Activated CD4-positive, alpha-beta T cell treated with anti-CD3 and anti-CD28 coated beads, Interleukin-2, amount 10 ng/mL, durations not matched to agents 24 days and 14 days (primary cell): Measurements from ENCODE around the gene SLC7A10. TPM values are rescaled to one million over a fixed set of nuclear protein-coding genes. Genes with fewer than 3 reads are reported as not detected.

Experiments used
- DNase-seq: peaks from one replicate; pipeline ENCODE4 v3.0.0; 2022
- H3K27ac Mint-ChIP-seq: one replicate; pipeline ENCODE4 v1.8.0; 2022; ENCODE audit warnings: mild to moderate bottlenecking, mixed read lengths
- H3K27me3 Mint-ChIP-seq: one replicate; pipeline ENCODE4 v1.8.0; 2022; ENCODE audit warnings: mixed read lengths
- H3K36me3 Mint-ChIP-seq: one replicate; pipeline ENCODE4 v1.8.0; 2022; ENCODE audit warnings: low read depth, mild to moderate bottlenecking, mixed read lengths
- H3K4me1 Mint-ChIP-seq: one replicate; pipeline ENCODE4 v1.8.0; 2021; ENCODE audit warnings: mixed read lengths
- H3K4me3 Mint-ChIP-seq: one replicate; pipeline ENCODE4 v1.8.0; 2022; ENCODE audit warnings: mild to moderate bottlenecking, moderate library complexity, mixed read lengths
- H3K9me3 Mint-ChIP-seq: one replicate; pipeline ENCODE4 v1.8.0; 2021; ENCODE audit warnings: mixed read lengths
- intact Hi-C: fragments of 100-400 bp; cut with micrococcal nuclease; formaldehyde crosslinking; loops from one replicate; pipeline ENCODE4 v1.15.1; 2023
- total RNA-seq: library from RNA; stranded (reverse); gene quantifications from 2 replicates; pipeline ENCODE4 v1.2.3, GENCODE V29; 2022

The SLC7A10 gene
- total RNA-seq, 1 donor from 2014 or later: not detected

GRCh38 chr19:33239223-33239975, 13.7 kb upstream of the SLC7A10 start:
- Mint-ChIP-seq H3K36me3 (no peaks in the 10 kb centered on the region), H3K4me1 (peaks cover 2% of the 10 kb centered on the region), H3K4me3 (no peak overlapping the region), H3K9me3 (no peaks in the 10 kb centered on the region), H3K27me3 (peaks cover 2% of the 10 kb centered on the region), H3K27ac (no peak overlapping the region)
- intact Hi-C loops: loop anchor here (5.0 to 10.0 kb wide), 2 partner anchors 33 to 95 kb away; no protein-coding TSS in a partner anchor
- no peak for DNase-seq

GRCh38 chr19:33238481-33239149, 13.0 kb upstream of the SLC7A10 start:
- intact Hi-C loops: loop anchor here (5.0 to 10.0 kb wide), 2 partner anchors 34 to 94 kb away; no protein-coding TSS in a partner anchor
- Mint-ChIP-seq H3K4me1 (peaks cover 2% of the 10 kb centered on the region), H3K4me3 (no peak overlapping the region), H3K27ac (no peak overlapping the region), H3K27me3 (peaks cover 2% of the 10 kb centered on the region), H3K9me3 (no peaks in the 10 kb centered on the region), H3K36me3 (no peaks in the 10 kb centered on the region)
- no peak for DNase-seq

- Mint-ChIP-seq H3K36me3 (no peaks in the 10 kb centered on the region), H3K9me3 (no peaks in the 10 kb centered on the region), H3K27me3 (no peaks in the 10 kb centered on the region), H3K4me3 (no peak overlapping the region), H3K27ac (no peak overlapping the region), H3K4me1 (peaks cover 2% of the 10 kb centered on the region)
- intact Hi-C loops: loop anchor here (5.0 to 10.0 kb wide), 2 partner anchors 35 to 92 kb away; no protein-coding TSS in a partner anchor
- no peak for DNase-seq
Measured at GRCh38 chr19:33236696-33237390, 11.2 kb upstream of the SLC7A10 start.

- Mint-ChIP-seq H3K36me3 (no peaks in the 10 kb centered on the region), H3K4me1 (peaks cover 2% of the 10 kb centered on the region), H3K4me3 (no peak overlapping the region), H3K9me3 (no peaks in the 10 kb centered on the region), H3K27me3 (no peaks in the 10 kb centered on the region), H3K27ac (no peak overlapping the region)
- intact Hi-C loops: loop anchor here (1.0 to 10.0 kb wide), 4 partner anchors 36 to 170 kb away; partner anchors contain the start of gene CEBPA
- DNase-seq: no peak
Measured at GRCh38 chr19:33235996-33236350, 10.3 kb upstream of the SLC7A10 start.

GRCh38 chr19:33235269-33235995, 9.8 kb upstream of the SLC7A10 start:
- Mint-ChIP-seq H3K9me3 (no peaks in the 10 kb centered on the region), H3K36me3 (no peaks in the 10 kb centered on the region), H3K27me3 (peaks cover 4% of the 10 kb centered on the region), H3K4me1 (peaks cover 2% of the 10 kb centered on the region), H3K27ac (no peak overlapping the region), H3K4me3 (no peak overlapping the region)
- peak; percentile 92 for DNase-seq
- intact Hi-C loops: loop anchor here (1.0 to 10.0 kb wide), 4 partner anchors 37 to 171 kb away; partner anchors contain the start of gene CEBPA

DNA sequence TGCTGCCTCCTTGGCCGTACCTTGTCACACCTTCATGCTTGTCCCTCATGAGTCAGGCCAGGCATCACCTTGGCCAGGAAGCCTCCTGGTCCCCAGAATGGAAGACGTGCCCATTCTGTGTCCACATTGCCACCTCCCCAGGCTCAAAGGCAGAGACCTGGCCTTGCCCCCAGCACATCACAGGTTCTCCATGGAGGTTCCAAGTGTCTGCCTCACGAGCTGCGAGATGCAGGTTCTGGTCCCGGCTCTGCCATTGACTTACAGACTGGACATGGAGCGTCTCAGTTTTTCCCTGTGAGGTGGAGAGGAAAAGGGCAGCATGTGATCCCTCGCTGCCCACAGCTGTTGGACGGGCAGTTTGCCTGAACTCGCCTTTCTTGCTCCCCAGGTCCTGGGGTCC, 9.1 kb upstream of the SLC7A10 start:
- Mint-ChIP-seq H3K4me3 (no peak overlapping the region), H3K9me3 (no peaks in the 10 kb centered on the region), H3K4me1 (peaks cover 2% of the 10 kb centered on the region), H3K36me3 (no peaks in the 10 kb centered on the region), H3K27me3 (peaks cover 5% of the 10 kb centered on the region), H3K27ac (no peak overlapping the region)
- no peak for DNase-seq
- intact Hi-C loops: loop anchor here (1.0 to 10.0 kb wide), 4 partner anchors 38 to 172 kb away; partner anchors contain the start of gene CEBPA

GRCh38 chr19:33234092-33234491, 8.4 kb upstream of the SLC7A10 start:
- intact Hi-C loops: loop anchor here (2.0 to 10.0 kb wide), 2 partner anchors 69 to 89 kb away; partner anchors contain the start of gene CEBPA
- Mint-ChIP-seq H3K4me1 (peaks cover 2% of the 10 kb centered on the region), H3K9me3 (no peaks in the 10 kb centered on the region), H3K27ac (no peak overlapping the region), H3K4me3 (no peak overlapping the region), H3K36me3 (no peaks in the 10 kb centered on the region), H3K27me3 (peaks cover 6% of the 10 kb centered on the region)
- no peak for DNase-seq

- Mint-ChIP-seq H3K27ac (no peak overlapping the region), H3K9me3 (peaks cover 5% of the 10 kb centered on the region), H3K4me1 (peaks cover 2% of the 10 kb centered on the region), H3K4me3 (no peak overlapping the region), H3K27me3 (peaks cover 12% of the 10 kb centered on the region), H3K36me3 (peaks cover 4% of the 10 kb centered on the region)
- intact Hi-C loops: loop anchor here (10.0 kb wide), 1 partner anchor 88 kb away; no protein-coding TSS in a partner anchor
- no peak for DNase-seq
Measured at GRCh38 chr19:33233056-33233873, 7.6 kb upstream of the SLC7A10 start.

- no peak for DNase-seq
- intact Hi-C loops: loop anchor here (10.0 kb wide), 1 partner anchor 88 kb away; no protein-coding TSS in a partner anchor
- Mint-ChIP-seq H3K36me3 (peaks cover 7% of the 10 kb centered on the region), H3K4me3 (no peak overlapping the region), H3K9me3 (peaks cover 10% of the 10 kb centered on the region), H3K4me1 (peaks cover 2% of the 10 kb centered on the region), H3K27ac (no peak overlapping the region), H3K27me3 (peaks cover 17% of the 10 kb centered on the region)
Measured at GRCh38 chr19:33232656-33233055, 7.0 kb upstream of the SLC7A10 start.

GRCh38 chr19:33231511-33231910, 5.9 kb upstream of the SLC7A10 start:
- intact Hi-C loops: loop anchor here (10.0 kb wide), 1 partner anchor 87 kb away; no protein-coding TSS in a partner anchor
- peaks cover 2% of the 10 kb centered on the region for H3K4me1 Mint-ChIP-seq
- no peak for DNase-seq
- H3K27me3 Mint-ChIP-seq: peaks cover 24% of the 10 kb centered on the region
- H3K9me3 Mint-ChIP-seq: peaks cover 13% of the 10 kb centered on the region
- no peak overlapping the region for H3K27ac Mint-ChIP-seq
- H3K4me3 Mint-ChIP-seq: no peak overlapping the region
- peaks cover 11% of the 10 kb centered on the region for H3K36me3 Mint-ChIP-seq

DNA sequence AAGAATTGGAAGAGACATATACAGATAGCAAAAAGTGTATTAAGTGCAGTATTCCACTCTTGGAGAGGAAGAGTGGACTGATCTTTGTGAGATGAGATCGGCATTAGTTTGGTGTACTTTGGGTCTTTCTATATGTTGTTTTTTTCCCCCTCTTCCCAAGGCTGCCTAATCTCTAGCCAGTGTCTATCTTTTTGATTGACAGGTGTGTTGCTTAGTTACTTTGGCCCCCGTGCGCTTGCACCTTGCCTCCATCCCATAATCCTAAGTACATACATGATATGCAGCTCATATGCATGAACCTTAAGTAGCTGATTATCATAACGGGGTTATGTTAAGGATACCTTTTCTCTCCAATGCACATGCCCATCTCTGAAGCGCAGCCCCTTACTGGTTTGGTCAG, 4.3 kb upstream of the SLC7A10 start:
- Mint-ChIP-seq H3K27ac (no peak overlapping the region), H3K27me3 (peaks cover 33% of the 10 kb centered on the region), H3K4me1 (peaks cover 2% of the 10 kb centered on the region), H3K9me3 (peaks cover 13% of the 10 kb centered on the region), H3K36me3 (peaks cover 15% of the 10 kb centered on the region), H3K4me3 (no peak overlapping the region)
- DNase-seq: no peak
- intact Hi-C loops: loop anchor here (10.0 kb wide), 1 partner anchor 85 kb away; no protein-coding TSS in a partner anchor

DNA sequence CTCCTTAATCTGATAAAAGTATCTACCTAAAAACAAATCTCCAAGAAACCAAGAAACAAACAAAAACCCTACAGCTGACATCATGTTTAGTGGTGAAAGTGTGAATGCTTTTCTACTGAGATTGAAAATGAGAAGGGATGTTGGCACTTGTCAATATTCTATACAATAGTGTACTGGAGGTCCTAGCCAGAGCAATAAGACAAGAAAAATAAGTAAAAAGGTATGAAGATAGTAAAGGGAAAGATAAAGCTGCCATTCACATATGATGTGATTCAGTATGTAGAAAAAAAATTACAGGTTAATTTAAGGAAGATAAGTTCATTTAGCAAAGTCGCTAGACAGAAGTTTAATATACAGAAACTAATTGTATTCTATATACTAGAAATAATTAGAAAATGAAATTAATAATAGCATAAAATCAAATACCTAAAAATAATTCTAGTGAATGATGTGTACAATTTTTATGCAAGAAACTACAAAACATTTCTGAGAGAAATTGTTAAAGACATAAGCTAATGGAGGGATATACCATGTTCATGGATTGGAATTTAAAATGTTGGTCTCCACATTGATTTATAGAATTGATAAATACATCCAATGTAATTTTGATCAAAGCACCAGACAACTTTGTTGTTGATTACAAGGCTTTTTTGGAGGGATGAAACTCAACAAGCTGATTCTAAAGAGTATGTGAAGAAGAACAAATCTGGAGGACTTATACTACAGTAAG, 2.4 kb upstream of the SLC7A10 start:
- no peak for DNase-seq
- Mint-ChIP-seq H3K4me1 (peaks cover 2% of the 10 kb centered on the region), H3K36me3 (peaks cover 15% of the 10 kb centered on the region), H3K4me3 (no peak overlapping the region), H3K9me3 (peaks cover 13% of the 10 kb centered on the region), H3K27ac (no peak overlapping the region), H3K27me3 (peaks cover 44% of the 10 kb centered on the region)
- intact Hi-C loops: no loop called here
